ENCODE measurements around the gene MPST. TPM values are rescaled to one million over a fixed set of nuclear protein-coding genes. Genes with fewer than 3 reads are reported as not detected.

The MPST gene
- total RNA-seq (2014; rRNA removed; shearing (Covaris generic)), result 61.4 and 63.6 TPM in 2 replicates

DNA sequence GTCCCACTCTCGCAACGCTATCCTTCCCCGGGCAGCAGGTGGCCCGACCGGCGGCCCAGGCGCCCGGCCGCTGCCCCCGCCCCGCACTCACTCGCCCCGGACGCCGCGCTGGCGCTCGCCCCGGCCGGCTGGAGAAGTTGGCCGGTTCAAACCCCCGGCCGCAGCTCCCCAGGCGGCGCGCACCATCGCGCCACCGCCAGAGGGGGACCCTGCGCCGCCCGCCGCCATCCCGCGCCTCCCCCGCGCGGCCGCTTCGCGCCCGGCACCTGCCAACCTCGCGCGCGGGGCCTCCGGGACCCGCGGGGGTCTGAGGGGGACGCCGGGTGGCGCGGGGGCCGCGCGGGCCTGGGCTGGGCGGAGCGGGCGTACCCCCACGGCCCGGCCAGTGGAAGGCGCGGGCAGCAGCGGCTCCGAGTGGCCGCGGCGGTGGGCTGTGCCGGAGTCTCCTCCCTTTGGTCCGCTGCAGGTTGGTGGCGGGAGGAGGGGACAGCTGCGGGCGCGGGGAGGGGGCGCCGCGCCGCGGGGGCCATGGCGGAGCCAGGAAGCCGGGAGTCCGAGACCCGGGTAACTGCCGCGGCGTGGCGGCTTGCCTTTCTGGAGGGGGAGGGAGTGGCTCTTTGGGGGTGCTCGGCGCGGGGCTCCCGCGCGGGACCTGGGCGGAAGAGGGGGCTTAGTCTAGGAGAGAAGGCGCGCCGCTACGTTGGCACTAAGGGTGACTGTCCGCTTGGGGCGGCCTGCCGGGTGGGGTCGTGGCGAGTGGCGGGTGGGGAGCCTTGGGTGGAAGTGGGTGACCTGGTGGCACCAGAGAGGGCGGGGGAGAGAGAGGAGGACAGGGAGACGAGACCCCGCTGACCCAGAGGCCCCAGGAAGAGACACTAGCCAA, at the start of gene MPST, which contains the start of gene TST:
Gene MPST, plus strand, starts transcription at position 434 of the 883 bp plus-strand sequence. Its CDS starts 95 bp downstream, at position 529.
Gene TST, minus strand, starts transcription at position 139 of the 883 bp plus-strand sequence. CDS start 715 bp downstream, outside the sequence.

DNA sequence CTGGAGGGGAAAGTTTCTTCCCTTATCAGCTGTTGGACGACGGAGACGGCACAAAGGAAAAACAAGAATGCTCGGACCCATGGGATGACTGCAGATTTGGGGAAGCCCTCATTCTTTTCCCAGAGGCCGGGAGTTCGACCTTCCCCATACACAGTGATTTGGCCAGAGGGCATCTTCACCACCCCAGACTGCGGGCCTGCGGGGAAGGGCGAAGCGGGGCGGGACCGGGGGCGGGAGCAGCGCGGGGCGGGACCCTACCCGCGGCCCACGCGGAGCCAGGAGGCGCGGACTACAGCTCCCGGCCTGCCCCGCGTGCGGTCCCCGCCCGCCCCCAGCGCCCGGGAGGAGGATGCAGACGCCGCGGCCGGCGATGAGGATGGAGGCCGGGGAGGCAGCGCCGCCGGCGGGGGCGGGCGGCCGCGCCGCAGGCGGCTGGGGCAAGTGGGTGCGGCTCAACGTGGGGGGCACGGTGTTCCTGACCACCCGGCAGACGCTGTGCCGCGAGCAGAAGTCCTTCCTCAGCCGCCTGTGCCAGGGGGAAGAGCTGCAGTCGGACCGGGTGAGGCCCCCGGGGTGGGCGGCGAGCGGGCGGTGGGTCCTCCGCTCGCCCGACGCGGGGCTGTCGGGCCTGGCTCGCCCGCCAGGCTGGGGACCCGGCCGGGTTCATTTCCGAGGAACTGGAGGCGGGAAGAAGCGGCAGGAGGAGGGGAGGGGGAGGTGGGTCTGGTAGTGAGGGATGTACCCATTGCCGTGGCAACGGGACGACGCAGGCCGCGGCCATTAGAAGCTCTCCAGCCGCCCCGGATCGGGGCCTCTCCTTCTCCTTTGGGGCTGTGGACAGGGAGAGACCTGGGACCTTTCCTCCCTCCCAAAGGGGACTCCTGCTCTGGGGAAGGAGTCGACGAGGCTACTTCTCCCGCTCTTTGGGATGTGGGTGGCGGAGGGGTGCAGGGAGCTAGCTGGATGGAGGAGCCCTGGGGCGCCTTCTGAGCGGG, 32.1 kb downstream of the MPST start, which contains the start of gene KCTD17:
Gene KCTD17, plus strand, starts transcription at position 352 of the 995 bp plus-strand sequence. Its CDS starts 19 bp downstream, at position 371.

Small RNA genes within 50 kb of the gene (small RNA-seq; reads per million reads assigned to genes)
- not detected for gene RF00019

Other genes with a start within 250 kb of the MPST start
- gene IFT27, start 243.6 kb upstream of the MPST start, total RNA-seq (2014; rRNA removed; shearing (Covaris generic)), result 4.8 and 6.3 TPM in 2 replicates
- gene PVALB, start 202.7 kb upstream of the MPST start, total RNA-seq (2014; rRNA removed; shearing (Covaris generic)), result not detected in 2 replicates
- gene NCF4, start 158.7 kb upstream of the MPST start, total RNA-seq (2014; rRNA removed; shearing (Covaris generic)), result 0.24 TPM in 1 of 2 replicates, not detected in the other
- gene CSF2RB, start 106.1 kb upstream of the MPST start, total RNA-seq (2014; rRNA removed; shearing (Covaris generic)), result not detected in 2 replicates
- gene TST, start 295 bp upstream of the MPST start, total RNA-seq (2014; rRNA removed; shearing (Covaris generic)), result 26.6 and 28.0 TPM in 2 replicates
- gene KCTD17, start 32.0 kb downstream of the MPST start, total RNA-seq (2014; rRNA removed; shearing (Covaris generic)), result 19.1 and 23.7 TPM in 2 replicates
- not detected in 2 replicates for gene TMPRSS6, start 90.0 kb downstream of the MPST start, total RNA-seq (2014; rRNA removed; shearing (Covaris generic))
- not detected in 2 replicates for gene IL2RB, start 130.2 kb downstream of the MPST start, total RNA-seq (2014; rRNA removed; shearing (Covaris generic))
- 1.7 and 2.1 TPM in 2 replicates for gene C1QTNF6, start 168.5 kb downstream of the MPST start, total RNA-seq (2014; rRNA removed; shearing (Covaris generic))
- not detected in 2 replicates for gene SSTR3, start 192.7 kb downstream of the MPST start, total RNA-seq (2014; rRNA removed; shearing (Covaris generic))
- 0.40 TPM in 1 of 2 replicates, not detected in the other for gene RAC2, start 224.5 kb downstream of the MPST start, total RNA-seq (2014; rRNA removed; shearing (Covaris generic))